ENCODE results near the gene TBL3.
A peak's percentile ranks its signal among the peaks of the same experiment; 100 is the strongest.

TBL3 gene

GRCh38 chr16:1965396-1966001, 6.4 kb upstream of the TBL3 start:
- DNase-seq = no peak

GRCh38 chr16:1966460-1966859, 5.4 kb upstream of the TBL3 start, which contains the start of gene RNF151:
Gene RNF151 (plus strand): TSS chr16:1966856. CDS start chr16:1966882, 26 bp downstream.
- DNase-seq = no peak

DNA sequence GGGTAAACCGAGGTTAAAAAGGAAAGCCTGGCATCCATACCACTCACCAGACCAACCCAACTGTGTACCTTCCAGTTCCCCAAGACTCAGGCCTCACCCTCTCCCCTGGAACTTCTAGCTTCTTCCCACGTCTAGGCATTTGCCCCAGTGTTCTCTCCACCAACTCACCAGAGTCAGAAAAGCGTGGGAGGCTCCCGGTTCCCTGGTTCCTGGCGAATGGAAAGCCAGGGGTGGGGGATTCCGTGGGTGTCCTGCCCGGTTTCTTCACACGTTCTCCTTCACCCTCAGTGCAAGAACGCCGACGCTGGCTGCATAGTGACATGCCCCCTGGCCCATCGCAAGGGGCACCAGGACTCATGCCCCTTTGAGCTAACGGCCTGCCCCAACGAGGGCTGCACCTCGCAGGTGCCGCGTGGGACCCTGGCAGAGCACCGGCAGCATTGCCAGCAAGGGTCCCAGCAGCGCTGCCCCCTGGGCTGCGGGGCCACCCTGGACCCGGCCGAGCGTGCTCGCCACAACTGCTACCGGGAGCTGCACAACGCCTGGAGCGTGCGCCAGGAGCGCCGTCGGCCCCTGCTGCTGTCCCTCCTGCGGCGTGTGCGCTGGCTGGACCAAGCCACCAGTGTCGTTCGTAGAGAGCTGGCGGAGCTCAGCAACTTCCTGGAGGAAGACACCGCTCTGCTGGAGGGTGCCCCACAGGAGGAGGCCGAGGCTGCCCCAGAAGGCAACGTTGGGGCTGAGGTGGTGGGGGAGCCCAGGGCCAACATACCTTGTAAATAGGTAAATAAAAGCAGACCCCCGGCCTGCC, 3.5 kb upstream of the TBL3 start:
- DNase-seq = no peak

DNA sequence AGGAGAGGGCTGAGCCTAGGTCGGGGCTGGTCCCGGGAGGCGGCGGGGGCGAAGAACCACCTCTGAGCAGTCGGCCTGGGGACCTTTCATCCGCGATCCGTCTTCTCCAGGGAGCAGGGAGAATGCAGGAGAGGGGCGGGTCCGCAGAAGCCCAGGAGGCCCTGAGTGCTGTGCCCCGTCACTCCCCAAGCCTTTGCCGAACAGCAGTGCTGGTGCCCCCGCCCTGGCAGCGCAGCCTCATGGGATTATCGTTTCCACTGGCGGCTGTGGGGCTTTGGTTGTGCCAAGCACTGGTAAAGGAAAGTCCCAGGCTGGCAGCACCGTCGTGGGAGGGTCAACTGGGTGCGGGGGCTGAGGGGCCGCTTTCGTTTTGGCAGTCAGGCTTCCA, 631 bp downstream of the TBL3 start:
- no peak for DNase-seq

- DNase-seq = no peak
These were observed 1.8 kb downstream of the TBL3 start for GRCh38 chr16:1973461-1974156.

- no peak for DNase-seq
These were observed 2.6 kb downstream of the TBL3 start for GRCh38 chr16:1974157-1975070.

GRCh38 chr16:1975432-1976215, 3.8 kb downstream of the TBL3 start:
- DNase-seq = no peak

- DNase-seq = no peak
These were observed 4.3 kb downstream of the TBL3 start for GRCh38 chr16:1976216-1976520.

GRCh38 chr16:1976951-1977874, 5.4 kb downstream of the TBL3 start:
- no peak for DNase-seq

DNA sequence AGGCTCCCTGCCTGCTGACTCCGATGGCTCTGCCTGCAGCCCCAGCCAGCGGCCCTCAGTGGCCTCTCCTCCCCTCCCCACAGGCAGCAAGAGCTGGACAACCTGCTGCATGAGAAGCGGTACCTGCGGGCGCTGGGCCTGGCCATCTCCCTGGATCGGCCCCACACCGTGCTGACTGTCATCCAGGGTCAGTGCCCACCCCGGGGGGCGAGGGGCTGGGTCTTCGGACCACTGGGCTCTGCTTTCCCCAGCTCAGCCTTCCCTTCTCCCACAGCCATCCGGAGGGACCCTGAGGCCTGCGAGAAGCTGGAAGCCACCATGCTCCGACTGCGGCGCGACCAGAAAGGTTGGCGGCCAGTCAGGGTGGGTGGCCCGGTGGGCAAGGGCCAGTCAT, 6.0 kb downstream of the TBL3 start:
- no peak for DNase-seq

DNA sequence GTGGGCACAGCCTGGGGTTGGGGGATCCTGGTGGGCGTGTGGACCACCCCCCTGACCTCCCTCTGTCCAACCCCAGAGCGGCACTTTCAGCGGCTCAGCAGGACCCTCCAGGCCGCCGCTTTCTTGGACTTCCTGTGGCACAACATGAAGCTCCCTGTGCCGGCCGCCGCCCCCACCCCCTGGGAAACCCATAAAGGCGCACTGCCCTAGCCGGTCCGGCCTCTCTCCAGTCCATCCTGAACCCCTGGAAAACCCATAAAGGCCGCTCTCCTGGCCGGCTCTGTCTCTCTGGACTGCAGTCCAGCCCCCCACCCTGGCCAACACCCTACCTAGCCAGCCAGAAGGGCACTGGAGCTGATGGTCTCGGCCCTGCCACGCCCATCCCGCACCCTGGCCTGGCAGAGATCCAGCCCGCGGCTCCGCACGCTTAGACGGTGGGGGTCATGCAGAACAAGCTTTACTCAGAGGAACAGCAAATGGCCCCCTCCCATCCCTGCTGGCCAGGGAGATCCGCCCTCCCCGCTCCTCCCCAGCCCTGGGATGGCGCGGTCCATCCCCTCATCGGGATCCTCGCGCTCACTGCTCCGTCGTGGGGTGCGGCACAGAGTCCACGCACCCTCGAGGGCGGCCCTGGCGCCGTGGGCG, 6.7 kb downstream of the TBL3 start:
- DNase-seq = no peak

- DNase-seq = peak; percentile 34
These were observed 7.6 kb downstream of the TBL3 start for GRCh38 chr16:1979271-1980029.

DNA sequence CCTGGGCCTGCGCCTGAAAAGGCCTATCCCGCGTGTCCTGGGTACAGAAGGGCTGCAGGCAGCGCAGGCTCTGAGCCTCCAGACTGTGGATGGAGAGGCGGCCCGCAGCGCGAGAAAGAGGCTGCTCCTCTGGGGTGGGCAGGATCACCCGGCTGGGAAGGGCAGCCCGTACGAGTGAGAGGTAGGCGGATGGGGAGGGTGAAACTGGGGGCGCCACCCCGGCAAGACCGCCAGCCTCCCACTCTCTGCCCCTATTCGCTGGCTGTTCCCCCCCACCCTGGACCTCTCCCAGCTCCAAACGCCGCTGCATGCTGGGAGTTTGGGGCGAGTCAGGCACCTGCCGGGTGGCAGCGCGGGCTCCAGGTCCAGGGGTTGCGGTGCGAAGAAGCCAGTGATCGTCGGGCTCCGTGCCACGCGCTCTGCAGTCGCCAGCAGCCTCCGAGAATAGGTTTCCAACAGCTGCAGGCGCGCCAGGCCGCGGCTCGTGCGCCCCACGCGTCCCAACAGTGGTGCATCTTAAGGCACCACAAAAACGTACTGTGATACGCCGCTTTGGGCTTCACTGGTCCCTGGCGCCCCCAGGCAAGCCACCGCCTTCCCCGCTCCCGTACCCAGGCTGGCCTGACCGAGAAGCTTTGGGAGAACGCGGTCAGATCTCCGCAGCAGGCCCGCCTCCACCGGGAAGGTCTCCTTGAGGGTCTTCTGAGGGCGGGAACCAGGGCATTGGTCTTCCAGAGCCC, 8.3 kb downstream of the TBL3 start:
- no peak for DNase-seq

- DNase-seq = no peak
These were observed 8.9 kb downstream of the TBL3 start for GRCh38 chr16:1980770-1981087.

GRCh38 chr16:1981398-1981836, 9.6 kb downstream of the TBL3 start, which contains the start of gene NOXO1:
Gene NOXO1 (minus strand): TSS chr16:1981469. CDS start chr16:1981179, 290 bp downstream.
- no peak for DNase-seq

DNA sequence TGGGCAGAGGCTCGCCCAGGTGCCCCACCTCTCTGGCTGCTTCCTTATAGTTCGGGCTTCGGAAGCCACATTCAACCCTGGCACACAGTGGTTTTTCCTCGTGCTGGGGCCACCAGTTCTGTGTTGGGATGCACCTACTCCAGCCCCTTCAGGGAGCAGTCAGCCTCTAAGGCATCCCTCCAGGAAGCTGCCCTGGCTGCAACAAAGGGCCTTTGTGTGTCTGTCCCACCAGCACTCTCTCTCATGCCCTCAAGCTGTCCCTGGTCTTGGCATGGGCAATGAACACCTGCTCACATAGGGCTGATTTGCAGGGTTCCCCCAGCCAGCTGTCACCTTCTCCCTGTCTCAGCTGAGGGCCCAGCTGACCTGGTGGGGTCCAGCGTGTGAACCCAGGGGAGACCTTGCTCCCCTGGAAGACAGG, 10.2 kb downstream of the TBL3 start:
- no peak for DNase-seq

DNA sequence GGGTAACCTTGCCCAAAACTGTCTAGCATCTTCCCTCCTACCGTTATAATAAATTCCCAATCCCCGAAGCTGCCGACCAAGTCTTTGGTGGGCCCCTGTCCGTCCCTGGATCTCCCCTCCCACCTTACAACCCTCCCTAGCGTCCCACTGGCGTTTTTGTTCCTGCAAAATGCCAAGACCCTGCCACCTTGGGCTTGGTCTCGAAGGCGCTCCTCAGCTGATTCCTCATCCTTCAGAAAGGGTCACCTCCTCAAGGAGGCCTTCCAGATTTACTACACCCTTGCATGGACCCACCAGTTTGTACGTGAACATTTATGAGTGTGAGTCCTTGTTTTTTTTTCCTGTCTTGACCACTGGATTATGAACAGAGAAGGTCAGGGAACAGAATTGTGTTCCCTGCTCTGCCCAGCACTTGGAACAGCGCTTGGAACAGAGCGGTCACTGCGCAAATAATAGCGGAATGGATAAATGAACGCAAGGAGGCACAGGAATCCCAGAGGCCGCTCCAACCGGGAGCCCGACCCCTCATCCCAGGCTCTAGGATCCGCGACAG, 11.2 kb downstream of the TBL3 start:
- no peak for DNase-seq

GRCh38 chr16:1983544-1984346, 11.9 kb downstream of the TBL3 start, which contains the start of gene GFER:
Gene GFER (plus strand): TSS chr16:1984193. CDS start chr16:1984219, 26 bp downstream.
- DNase-seq = peak; percentile 62

Data from NCI-H748 treated with DMSO at 0.1 percent for 48 hours (cell line).